HG03457 (cell line): ENCODE measurements around the gene KCNQ1.
"Not testable (repeated sequence)": the region's sequence is repeated elsewhere in the genome, so short reads cannot be mapped to it uniquely, and the experiment has no call there.

Source experiments
- ATAC-seq: cut with Tn5 transposase; IDR thresholded peaks from one replicate; pipeline ENCODE4 v1.9.1; 2021; ENCODE audit warnings: moderate number of reproducible peaks; ENCODE audit not compliant: unreplicated experiment

KCNQ1 gene

DNA sequence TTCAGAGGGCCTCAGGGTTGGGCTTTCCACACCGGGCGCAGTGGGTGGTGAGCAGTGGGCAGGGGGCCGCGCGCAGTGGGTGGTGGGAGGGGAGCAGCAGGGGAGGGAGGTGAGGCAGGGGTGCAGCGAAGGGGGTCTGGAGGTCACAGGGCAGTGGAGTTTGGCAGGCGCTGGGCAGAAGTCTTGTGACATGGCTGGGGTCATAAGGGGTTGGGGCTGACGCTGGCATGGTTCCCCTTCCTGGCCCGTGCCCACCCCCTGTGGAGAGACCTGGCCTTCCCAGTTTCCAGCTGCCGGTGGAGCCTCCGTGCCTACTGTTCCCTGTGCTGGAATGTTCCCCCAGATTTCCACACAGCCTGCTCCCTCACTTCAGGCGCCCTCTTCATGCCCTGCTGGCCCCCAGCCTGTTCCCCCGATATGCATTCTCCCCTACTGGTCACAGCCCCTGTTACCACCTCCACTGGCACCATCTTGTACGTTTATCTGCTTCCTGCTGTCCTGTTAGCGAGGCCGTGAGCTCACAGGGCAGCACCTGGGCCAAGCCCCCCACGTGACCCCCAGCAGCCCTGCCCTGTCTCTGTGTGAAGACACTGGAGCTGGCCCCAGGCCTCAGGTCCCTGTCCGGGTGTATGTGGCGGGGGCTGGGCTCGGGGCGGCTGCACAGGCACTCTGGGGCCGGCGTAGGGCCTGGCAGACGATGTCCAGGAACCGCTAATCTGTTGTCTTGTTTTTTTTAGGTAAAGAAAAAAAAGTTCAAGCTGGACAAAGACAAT, 143.4 kb downstream of the KCNQ1 start:
- ATAC-seq = no peak

DNA sequence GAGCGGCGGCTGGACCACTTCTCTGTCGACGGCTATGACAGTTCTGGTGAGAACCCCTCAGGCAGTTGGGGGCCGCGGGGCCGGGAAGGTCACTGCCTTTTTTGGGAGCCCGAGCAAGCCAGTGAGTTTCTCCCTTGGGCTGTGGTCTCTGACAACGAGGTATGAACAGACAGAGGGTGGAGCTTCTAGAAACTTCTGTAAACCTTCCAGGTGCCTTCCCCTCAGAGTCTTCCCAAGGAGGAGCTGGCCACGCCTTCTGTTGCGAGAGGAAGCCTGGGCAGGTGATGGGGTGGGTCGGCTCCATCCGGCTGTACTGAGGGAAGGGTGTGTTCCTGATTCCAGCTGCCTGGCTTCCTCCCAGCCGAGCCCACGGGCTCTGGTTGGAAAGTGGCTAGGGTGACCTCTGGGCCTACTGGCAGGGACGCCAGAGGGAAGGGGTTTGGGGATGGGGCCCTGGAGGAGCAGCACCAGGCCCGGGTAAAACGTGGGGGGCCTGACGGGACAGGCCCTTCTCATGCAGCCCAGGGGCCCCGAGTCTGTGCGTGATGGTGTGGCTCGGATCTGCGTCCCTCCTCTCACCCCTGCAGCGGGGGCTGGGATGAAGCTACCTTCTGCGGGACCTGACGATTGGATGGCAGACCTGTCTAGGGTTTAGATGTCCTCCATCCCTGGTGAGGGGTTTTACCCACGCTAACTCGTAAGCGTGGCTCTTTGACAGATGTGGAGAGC, 144.2 kb downstream of the KCNQ1 start:
- ATAC-seq = no peak

DNA sequence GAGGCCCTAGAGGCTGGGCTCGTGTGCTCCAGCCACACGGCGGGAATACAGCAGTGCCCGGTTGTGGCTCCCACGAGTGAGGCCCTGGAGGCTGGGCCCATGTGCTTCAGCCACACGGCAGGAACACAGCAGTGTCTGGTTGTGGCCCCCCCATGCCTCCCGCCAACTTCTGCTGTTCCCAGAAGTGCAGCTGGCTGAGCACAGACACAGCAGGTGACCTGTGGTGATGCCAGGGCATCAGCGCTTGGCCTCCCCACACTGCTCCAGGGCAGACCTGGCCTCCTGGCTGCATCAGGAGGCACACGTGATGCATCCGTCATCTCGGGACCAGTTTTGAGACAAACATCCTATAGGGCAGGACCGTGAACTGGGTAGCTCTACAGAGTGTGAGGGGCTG, 144.7 kb downstream of the KCNQ1 start:
- ATAC-seq = no peak

GRCh38 chr11:2590131-2590964, 145.5 kb downstream of the KCNQ1 start:
- no peak for ATAC-seq

DNA sequence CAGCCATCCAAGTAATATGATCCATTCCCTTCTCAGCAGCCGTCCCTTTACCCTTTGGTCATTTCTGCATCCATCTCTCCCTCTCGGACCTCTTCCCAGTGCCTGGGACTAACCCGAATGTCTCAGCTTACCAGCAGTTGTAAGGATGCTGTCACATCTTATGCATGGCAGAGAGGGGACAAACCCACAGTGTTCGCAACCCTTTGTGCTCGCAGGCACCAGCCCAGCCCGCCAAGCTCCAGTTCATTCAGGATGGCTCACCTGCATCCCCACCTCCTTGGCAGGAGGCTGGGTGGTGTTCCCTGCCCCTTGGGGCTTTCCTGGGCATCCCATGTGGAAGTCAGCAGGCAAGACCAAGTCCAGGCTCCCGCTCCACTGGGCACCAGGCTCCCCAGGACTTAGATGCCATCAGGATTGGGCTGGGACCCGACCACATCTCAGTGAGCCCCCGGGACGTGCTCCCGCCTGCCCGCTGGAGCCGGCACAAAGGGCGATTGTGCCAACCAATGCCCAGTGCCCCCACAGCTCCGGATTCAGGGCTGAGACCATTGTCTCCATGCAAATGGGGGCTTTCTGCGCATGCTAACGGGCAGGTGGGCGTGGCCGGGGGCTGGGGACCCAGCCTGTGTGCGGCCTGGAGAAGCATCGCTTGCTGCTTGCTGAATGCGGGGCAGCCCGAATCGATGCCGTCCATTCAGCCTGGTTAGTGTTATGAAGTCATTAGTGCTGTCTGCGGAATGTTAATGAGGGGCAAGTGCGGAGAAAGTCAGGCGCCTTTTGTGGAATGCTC, 146.4 kb downstream of the KCNQ1 start:
- ATAC-seq = no peak

GRCh38 chr11:2591805-2592204, 147.0 kb downstream of the KCNQ1 start:
- no peak for ATAC-seq

DNA sequence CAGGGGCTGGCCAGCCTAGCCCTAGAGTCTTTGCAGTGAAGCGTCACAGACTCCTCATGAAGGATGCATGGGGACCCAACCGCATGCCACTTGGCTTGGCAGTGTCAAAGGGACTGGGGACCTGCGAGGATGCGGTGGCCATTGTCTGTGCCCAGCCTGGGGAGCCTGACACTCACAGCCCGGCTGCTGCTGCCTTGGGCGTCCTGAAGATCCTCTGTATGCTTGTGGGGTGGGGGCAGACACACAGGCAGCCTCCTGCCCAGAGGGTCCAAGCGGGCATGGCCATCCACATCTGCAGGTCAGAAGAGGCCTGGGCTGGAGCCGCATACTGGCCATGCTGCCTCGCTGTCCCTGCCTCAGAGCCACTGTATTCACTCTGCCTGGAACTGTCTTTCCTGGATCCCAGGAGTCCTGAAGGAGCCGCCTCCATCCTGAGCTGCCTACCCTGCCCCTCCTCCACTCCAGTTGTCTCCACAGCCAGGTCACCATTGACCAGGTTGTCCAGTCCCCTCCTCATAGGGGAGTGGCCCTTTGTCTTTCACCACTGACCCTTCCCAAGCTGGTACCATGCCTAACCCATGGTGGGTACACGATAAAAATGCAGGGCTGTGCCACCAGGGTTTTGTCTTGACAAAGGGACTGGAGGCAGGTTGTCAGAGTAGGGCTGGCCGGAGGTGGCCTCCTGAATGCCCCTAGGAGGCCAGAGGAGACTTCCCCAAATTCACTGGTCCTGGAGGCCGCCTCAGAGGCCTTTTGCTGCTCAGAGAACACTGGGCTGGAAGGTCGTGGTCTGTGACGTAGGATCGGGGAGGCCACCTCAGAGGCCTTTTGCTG, 148.0 kb downstream of the KCNQ1 start:
- ATAC-seq = no peak

GRCh38 chr11:2593393-2593950, 148.7 kb downstream of the KCNQ1 start:
- ATAC-seq = no peak

DNA sequence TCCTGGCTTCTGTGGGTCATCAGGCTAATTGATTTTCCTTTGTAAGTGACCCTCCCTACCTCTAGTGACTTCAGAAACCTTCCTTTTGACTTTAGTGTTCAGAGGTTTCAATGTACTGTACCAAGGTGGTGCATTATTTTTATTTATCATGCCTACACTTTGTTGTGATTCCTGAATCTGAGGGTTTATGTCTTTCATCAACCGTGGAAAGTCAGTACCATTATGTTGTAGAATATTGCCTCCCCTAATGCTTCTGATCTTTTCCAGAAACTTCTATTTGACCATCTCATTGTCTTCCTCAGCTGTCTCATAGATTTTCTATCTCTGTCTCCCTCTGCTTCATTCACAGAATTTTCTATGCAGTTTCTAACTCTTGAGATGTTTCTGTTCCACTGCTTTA, 149.5 kb downstream of the KCNQ1 start:
- ATAC-seq = no peak

DNA sequence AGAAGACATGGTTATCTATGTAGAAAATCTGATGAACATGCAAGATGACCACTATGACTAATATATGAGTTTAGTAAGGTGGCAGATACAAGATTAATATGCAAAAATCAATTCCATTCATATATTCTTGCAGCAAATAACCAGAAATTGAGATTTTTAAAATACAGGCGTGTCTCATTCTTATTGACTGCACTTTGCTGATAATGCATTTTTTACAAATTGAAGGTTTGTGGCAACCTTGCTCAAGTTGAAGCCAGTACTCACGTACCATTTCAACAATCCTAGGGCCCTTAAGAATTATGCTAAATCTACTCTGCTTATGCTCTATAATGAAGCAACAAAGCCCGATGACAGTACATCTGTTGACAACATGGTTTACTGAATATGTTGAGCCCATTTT, 150.4 kb downstream of the KCNQ1 start:
- no peak for ATAC-seq

DNA sequence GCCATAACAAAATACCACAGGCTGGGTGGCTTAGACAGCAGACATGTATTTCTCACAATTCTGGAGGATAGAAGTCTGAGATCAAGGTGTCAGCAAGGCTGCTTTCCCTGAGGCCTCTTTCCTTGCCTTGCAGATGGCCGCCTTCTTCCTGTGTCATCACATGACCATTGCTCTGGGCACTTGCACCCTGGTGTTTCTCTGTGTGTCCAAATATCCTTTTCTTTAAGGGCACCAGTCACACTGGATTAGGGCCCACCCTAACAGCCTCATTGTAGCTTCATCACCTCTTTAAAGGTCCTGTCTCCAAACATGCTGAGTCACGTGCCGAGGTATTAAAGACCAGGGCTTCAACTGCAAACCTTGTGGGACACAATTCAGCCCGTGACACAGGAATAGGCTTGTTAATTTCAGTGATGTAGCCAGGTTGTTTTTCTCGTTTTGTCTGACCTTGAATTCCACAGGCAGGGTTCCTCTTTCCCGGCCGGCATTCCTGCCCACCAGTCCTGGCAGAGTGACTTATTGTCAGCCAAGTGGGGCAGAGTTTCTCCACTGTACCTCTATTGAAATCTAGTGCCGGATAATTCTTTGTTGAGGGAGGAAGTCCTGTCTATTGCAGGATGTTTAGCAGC, 154.9 kb downstream of the KCNQ1 start:
- ATAC-seq = no peak

- no peak for ATAC-seq
Measured at GRCh38 chr11:2609345-2609744, 164.5 kb downstream of the KCNQ1 start.

GRCh38 chr11:2612884-2613571, 168.2 kb downstream of the KCNQ1 start:
- no peak for ATAC-seq

- no peak for ATAC-seq
Measured at GRCh38 chr11:2621894-2622293, 177.1 kb downstream of the KCNQ1 start.

GRCh38 chr11:2625183-2625582, 180.4 kb downstream of the KCNQ1 start:
- ATAC-seq = no peak

DNA sequence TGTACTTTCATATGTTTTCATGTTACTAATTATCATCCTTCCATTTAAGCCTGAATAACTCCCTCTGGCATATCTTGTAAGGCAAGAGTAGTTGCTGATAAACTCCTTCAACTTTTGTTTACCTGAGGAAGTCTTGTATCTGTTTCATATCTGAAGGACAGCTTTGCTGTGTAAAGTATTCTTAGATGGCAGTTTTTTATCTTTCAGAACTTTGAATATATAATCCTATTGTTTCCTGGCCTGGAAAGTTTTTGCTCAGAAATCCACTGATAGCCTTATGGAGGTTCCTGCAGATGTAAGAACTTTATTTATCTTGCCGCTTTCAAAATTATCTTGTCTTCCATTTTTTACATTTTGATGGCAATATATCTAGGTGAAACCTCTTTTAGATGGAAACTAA, 185.9 kb downstream of the KCNQ1 start:
- no peak for ATAC-seq

- no peak for ATAC-seq
Measured at GRCh38 chr11:2631161-2631560, 186.4 kb downstream of the KCNQ1 start.

DNA sequence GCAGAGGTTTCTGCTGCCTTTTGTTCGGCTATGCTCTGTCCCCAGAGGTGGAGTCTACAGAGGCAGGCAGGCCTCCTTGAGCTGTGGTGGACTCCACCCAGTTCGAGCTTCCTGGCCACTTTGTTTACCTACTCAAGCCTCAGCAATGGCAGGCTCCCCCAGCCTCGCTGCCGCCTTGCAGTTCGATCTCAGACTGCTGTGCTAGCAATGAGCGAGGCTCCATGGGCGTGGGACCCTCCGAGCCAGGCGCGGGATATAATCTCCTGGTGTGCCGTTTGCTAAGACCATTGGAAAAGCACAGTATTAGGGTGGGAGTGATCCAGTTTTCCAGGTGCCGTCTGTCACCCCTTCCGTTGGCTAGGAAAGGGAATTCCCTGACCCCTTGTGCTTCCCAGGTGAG, 195.0 kb downstream of the KCNQ1 start:
- not testable (repeated sequence) for ATAC-seq

GRCh38 chr11:2641623-2642022, 196.8 kb downstream of the KCNQ1 start:
- ATAC-seq = no peak
